GM12878 (cell line): Measurements from ENCODE around the gene INHBB. TPM values are rescaled to one million over a fixed set of nuclear protein-coding genes. Genes with fewer than 3 reads are reported as not detected.

Experiments
- ATAC-seq: fragments of 200-7000 bp; cut with Tn5 transposase; 3 replicates; pipeline ENCODE4 v1.9.1; 2020; ENCODE audit warnings: mild to moderate bottlenecking, moderate library complexity
- BruUV-seq: library from RNA; stranded (reverse); fragments of 400-500 nt; replicated peaks from 2 replicates; lab custom pipeline; 2021; lab: Mats Ljungman, UMichigan
- CTCF ChIA-PET: fragments of 300-600 bp; sonication (Branson Sonifier 250); formaldehyde crosslinking; extraction: SDS; loops from one replicate; lab custom pipeline; 2021; ENCODE audit warnings: inconsistent platforms; lab: Yijun Ruan, JAX
- POLR2A ChIA-PET: fragments of 350-600 bp; formaldehyde crosslinking; extraction: SDS; loops from one replicate; lab custom pipeline; 2021; ENCODE audit warnings: inconsistent platforms; lab: Charles Lee
- RAD21 ChIA-PET: fragments of 300-600 bp; sonication (Branson Sonifier 250); formaldehyde crosslinking; loops from one replicate; lab custom pipeline; 2023; ENCODE audit warnings: antibody characterized with exemption; ENCODE audit not compliant: unreplicated experiment; lab: Charles Lee
- SMC1A ChIA-PET: fragments of 300-600 bp; sonication (Branson Sonifier 250); formaldehyde crosslinking; loops from one replicate; lab custom pipeline; 2023; ENCODE audit not compliant: unreplicated experiment, uncharacterized antibody; lab: Charles Lee
- DNase-seq: peaks from one replicate; pipeline ENCODE4 v3.0.0-alpha.2; 2011; ENCODE audit warnings: low read depth, low spot score
- FAIRE-seq: peaks from 3 replicates; lab custom pipeline; 2011; peaks lifted over from hg19 to GRCh38; lab: Jason Lieb, UNC
- H2AFZ ChIP-seq: 2 replicates; pipeline ENCODE4 v1.6.0; 2011; ENCODE audit warnings: low read depth, low read length, control low read depth; ENCODE audit not compliant: control insufficient read depth
- H3K27ac ChIP-seq: 2 replicates; pipeline ENCODE4 v1.5.1; 2011; ENCODE audit warnings: control low read depth; ENCODE audit not compliant: control insufficient read depth, insufficient read depth
- H3K27me3 ChIP-seq, 2 experiments: replicated peaks in 1 of 2; 2 replicates each; pipeline versions ENCODE4 v1.6.0 to v1.6.1; 2011; ENCODE audit warnings: low read length in 1 of 2; ENCODE audit not compliant: control insufficient read depth in 2 of 2, insufficient read depth in 2 of 2
- H3K36me3 ChIP-seq, 2 experiments: 2 replicates each; pipeline ENCODE4 v1.5.1; 2011; ENCODE audit warnings: low read length in 1 of 2; ENCODE audit not compliant: control insufficient read depth in 2 of 2, insufficient read depth in 2 of 2
- H3K4me1 ChIP-seq: 2 replicates; pipeline ENCODE4 v1.6.1; 2011; ENCODE audit warnings: mild to moderate bottlenecking, low read length, moderate library complexity, mixed read lengths; ENCODE audit not compliant: control insufficient read depth, insufficient read depth
- H3K4me2 ChIP-seq: 2 replicates; pipeline ENCODE4 v1.6.0; 2011; ENCODE audit warnings: control low read depth; ENCODE audit not compliant: control insufficient read depth, insufficient read depth
- H3K4me3 ChIP-seq: fragments of 200-600 bp; sonication (generic); 2 replicates; pipeline ENCODE4 v1.5.1; 2016
- H3K79me2 ChIP-seq: 2 replicates; pipeline ENCODE4 v1.6.0; 2011; ENCODE audit warnings: low read length; ENCODE audit not compliant: control insufficient read depth, insufficient read depth
- H3K9ac ChIP-seq: 2 replicates; pipeline ENCODE4 v1.8.0; 2011; ENCODE audit warnings: low read length, control low read depth, mixed read lengths; ENCODE audit not compliant: control insufficient read depth, insufficient read depth
- H3K9me3 ChIP-seq: replicated peaks from 3 replicates; pipeline ENCODE4 v1.5.1; 2011; ENCODE audit warnings: mild to moderate bottlenecking, low read length; ENCODE audit not compliant: control insufficient read depth, insufficient read depth
- H4K20me1 ChIP-seq: 2 replicates; pipeline ENCODE4 v1.6.0; 2011; ENCODE audit not compliant: control insufficient read depth, insufficient read depth
- CREB1 ChIP-seq: IDR thresholded peaks from 2 replicates; pipeline ENCODE4 v1.6.1; 2012; ENCODE audit warnings: low read depth, mild to moderate bottlenecking, inconsistent platforms
- MLLT1 ChIP-seq: fragments of 450-650 bp; IDR thresholded peaks from 2 replicates; pipeline ENCODE4 v1.6.1; 2016; ENCODE audit warnings: mild to moderate bottlenecking
- NKRF ChIP-seq: fragments of 450-650 bp; conservative IDR thresholded peaks from 2 replicates; pipeline ENCODE4 v1.6.1; 2017; ENCODE audit warnings: mild to moderate bottlenecking, moderate library complexity
- RAD21 ChIP-seq: IDR thresholded peaks from 2 replicates; pipeline ENCODE4 v1.6.1; 2011; ENCODE audit warnings: mild to moderate bottlenecking, low read depth, low read length, moderate library complexity; ENCODE audit not compliant: insufficient read depth
- RUNX3 ChIP-seq: IDR thresholded peaks from 2 replicates; pipeline ENCODE4 v1.6.1; 2012; ENCODE audit warnings: low read length, inconsistent platforms
- SP1 ChIP-seq: IDR thresholded peaks from one replicate; pipeline ENCODE4 v1.6.1; 2011; ENCODE audit warnings: low read depth, low read length
- USF1 ChIP-seq: IDR thresholded peaks from 2 replicates; pipeline ENCODE4 v1.6.1; 2011; ENCODE audit warnings: borderline replicate concordance, low read depth, mild to moderate bottlenecking, moderate library complexity, mixed read lengths, low read length; ENCODE audit not compliant: insufficient read depth; ENCODE audit errors: extremely low read length
- YBX1 ChIP-seq: fragments of 450-650 bp; IDR thresholded peaks from 2 replicates; pipeline ENCODE4 v1.6.1; 2016; ENCODE audit warnings: antibody characterized with exemption
- WGBS: methylation state at CpG from one replicate; pipeline ENCODE4 v1.1.6; 2016; ENCODE audit warnings: low lambda C conversion rate; ENCODE audit not compliant: insufficient replicate concordance, insufficient coverage; ENCODE audit errors: missing lambda C conversion rate; 5-methylcytosine and 5-hydroxymethylcytosine counted together
- in situ Hi-C: fragments of 300-500 bp; cut with MboI; formaldehyde crosslinking; loops from 9 replicates; pipeline ENCODE4 v1.14.3; 2018; ENCODE audit warnings: mixed read lengths
- intact Hi-C: fragments of 100-400 bp; cut with micrococcal nuclease; formaldehyde crosslinking; loops from one replicate; pipeline ENCODE4 v1.14.2; 2022; ENCODE audit not compliant: unreplicated experiment
- polyA plus RNA-seq, 11 experiments: library from polyadenylated mRNA; depleted of rRNA in 4 of 11; unstranded in 6 of 11; stranded (reverse) in 5 of 11; fragments of >200 nt; fragmentation: Nextera tagmentation in 4 of 11; fragmentation: Illumina TruSeq in 1 of 11; extraction: Ambion mirVana in 4 of 11; extraction: Trizol in 1 of 11; gene quantifications; 1 replicate in 1 of 11; 2 replicates in 10 of 11; pipeline versions ENCODE4 v1.2.1 to v1.2.3, GENCODE V29; 2011 to 2016; ENCODE audit warnings: inconsistent platforms in 2 of 11, missing spikeins in 2 of 11, low read depth in 1 of 11
- total RNA-seq, 4 experiments: library from RNA; depleted of rRNA in 3 of 4; stranded (reverse); fragments of >200 nt in 3 of 4; fragmentation: Illumina TruSeq in 1 of 4; extraction: Trizol in 1 of 4; gene quantifications; 2 replicates each; pipeline versions ENCODE4 v1.2.1 to v1.2.3, GENCODE V29; 2013 to 2021

INHBB gene
- total and polyA plus RNA-seq, 10 of the 15 experiments (the other 5 are each of a cell fraction or from before 2014, with no cell fraction given) = 0.05 TPM; not detected in 9

- TF ChIP-seq YBX1 (no peak), RAD21 (no peak), RUNX3 (no peak), NKRF (no peak)
- TF ChIP-seq, all 136 proteins: peak for 0
Measured at GRCh38 chr2:120396013-120396860, 50.3 kb downstream of the INHBB start (continued).

GRCh38 chr2:120396861-120397811, 51.2 kb downstream of the INHBB start:
- ChIA-PET SMC1A (no interaction called here), RAD21 (no interaction called here), POLR2A (no interaction called here), CTCF (no interaction called here)
- in situ Hi-C loops = no loop called here
- DNase-seq (no peak), FAIRE-seq (no peak), ATAC-seq (no peak)
- no peaks in the 10 kb centered on the region for H3K4me1 ChIP-seq
- no TSS peak for BruUV-seq
- H3K27me3 ChIP-seq = no peaks in the 10 kb centered on the region; a peak in 2 of 4 replicates
- H3K9me3 ChIP-seq = no peaks in the 10 kb centered on the region; the same call in 2 of the 3 replicates
- H4K20me1 ChIP-seq = no peaks in the 10 kb centered on the region
- H3K4me2 ChIP-seq = no peak overlapping the region
- 34% methylated on average over 25 of the region's 25 CpGs for WGBS
- no peaks in the 10 kb centered on the region for H3K79me2 ChIP-seq
- H3K9ac ChIP-seq = no peak overlapping the region
- no peak overlapping the region for H3K4me3 ChIP-seq
- no peak overlapping the region for H2AFZ ChIP-seq
- no peak for TF ChIP-seq USF1
- TF ChIP-seq SP1 = no peak
- TF ChIP-seq MLLT1 = no peak
- no peak for TF ChIP-seq YBX1
- no peak for TF ChIP-seq CREB1
- H3K27ac ChIP-seq = no peak overlapping the region
- no peaks in the 10 kb centered on the region for H3K36me3 ChIP-seq
- intact Hi-C loops = no loop called here
